Measurements from ENCODE around the gene TUT4. TPM values are rescaled to one million over a fixed set of nuclear protein-coding genes. Genes with fewer than 3 reads are reported as not detected.

Gene TUT4
- total and polyA plus RNA-seq, 2 donors, result 27.0 to 145 TPM

Other genes with a start within 250 kb of the TUT4 start
- gene CC2D1B, start 186.9 kb downstream of the TUT4 start, total RNA-seq, result 8.8 TPM
- 16.3 TPM for gene CC2D1B, start 186.9 kb downstream of the TUT4 start, polyA plus RNA-seq
- 2.7 TPM for gene ORC1, start 148.7 kb downstream of the TUT4 start, total RNA-seq
- 0.48 TPM for gene ORC1, start 148.7 kb downstream of the TUT4 start, polyA plus RNA-seq
- 22.4 TPM for gene PRPF38A, start 148.5 kb downstream of the TUT4 start, total RNA-seq
- 21.8 TPM for gene PRPF38A, start 148.5 kb downstream of the TUT4 start, polyA plus RNA-seq
- 55.4 TPM for gene GPX7, start 49.3 kb upstream of the TUT4 start, total RNA-seq
- gene GPX7, start 49.3 kb upstream of the TUT4 start, polyA plus RNA-seq, result 19.5 TPM
- gene SHISAL2A, start 80.1 kb upstream of the TUT4 start, total RNA-seq, result not detected
- 0.20 TPM for gene SHISAL2A, start 80.1 kb upstream of the TUT4 start, polyA plus RNA-seq
- gene COA7, start 145.3 kb upstream of the TUT4 start, total RNA-seq, result 7.9 TPM
- gene COA7, start 145.3 kb upstream of the TUT4 start, polyA plus RNA-seq, result 9.4 TPM
- gene ZYG11B, start 173.4 kb upstream of the TUT4 start, total RNA-seq, result 70.2 TPM
- 14.2 TPM for gene ZYG11B, start 173.4 kb upstream of the TUT4 start, polyA plus RNA-seq